IMR-90 (cell line): ENCODE measurements around the gene NRF1.

Experiments
- ELK1 ChIP-seq: fragments of 150-350 bp; IDR thresholded peaks from 2 replicates; pipeline ENCODE4 v1.6.1; 2016; ENCODE audit warnings: low read depth, mild to moderate bottlenecking, low read length, moderate library complexity, borderline replicate concordance
- POLR2A ChIP-seq: IDR thresholded peaks from 2 replicates; pipeline ENCODE4 v1.6.1; 2012; ENCODE audit warnings: mild to moderate bottlenecking, low read depth, low read length
- RCOR1 ChIP-seq: IDR thresholded peaks from 2 replicates; pipeline ENCODE4 v1.6.1; 2012; ENCODE audit warnings: mild to moderate bottlenecking, low read length, improper control_type of control experiment; ENCODE audit not compliant: insufficient replicate concordance

GRCh38 chr7:129649128-129649690, 37.7 kb downstream of the NRF1 start:
- TF ChIP-seq ELK1 (no peak), POLR2A (no peak), RCOR1 (no peak)
